Daoy (cell line): ENCODE results near the gene CACNA1B. TPM values are rescaled to one million over a fixed set of nuclear protein-coding genes. Genes with fewer than 3 reads are reported as not detected.

Experiments
- DNase-seq: peaks from one replicate; pipeline ENCODE4 v3.0.0-alpha.2; 2015; ENCODE audit warnings: low read depth
- total RNA-seq: library from RNA; depleted of rRNA; stranded (reverse); fragments of >200 nt; shearing (Covaris generic); gene quantifications from 2 replicates; pipeline ENCODE4 v1.2.3, GENCODE V29; 2014

Gene CACNA1B
- total RNA-seq, 1 experiment from 2014 or later, result 0.23 TPM

DNA sequence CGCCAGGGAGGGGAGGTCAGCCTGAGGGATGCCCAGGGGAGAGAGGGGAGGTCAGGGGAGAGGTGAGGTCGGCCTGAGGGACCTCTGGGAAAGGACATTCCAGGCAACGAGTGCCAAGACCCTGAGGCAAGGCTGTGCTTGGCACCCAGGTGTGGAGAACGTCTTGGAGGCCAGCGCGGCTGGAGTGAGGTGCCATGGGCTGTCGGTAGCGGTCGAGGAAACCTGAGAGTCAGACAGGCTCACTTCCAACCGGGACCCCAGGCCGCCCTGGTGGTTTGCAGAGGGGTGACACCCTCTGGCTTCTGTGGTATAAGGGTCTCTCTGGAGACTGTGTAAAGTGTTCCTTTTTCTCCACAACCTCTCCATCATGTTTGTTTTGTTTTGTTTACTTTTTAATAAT is 82.9 kb downstream of the CACNA1B start:
- no peak for DNase-seq

DNA sequence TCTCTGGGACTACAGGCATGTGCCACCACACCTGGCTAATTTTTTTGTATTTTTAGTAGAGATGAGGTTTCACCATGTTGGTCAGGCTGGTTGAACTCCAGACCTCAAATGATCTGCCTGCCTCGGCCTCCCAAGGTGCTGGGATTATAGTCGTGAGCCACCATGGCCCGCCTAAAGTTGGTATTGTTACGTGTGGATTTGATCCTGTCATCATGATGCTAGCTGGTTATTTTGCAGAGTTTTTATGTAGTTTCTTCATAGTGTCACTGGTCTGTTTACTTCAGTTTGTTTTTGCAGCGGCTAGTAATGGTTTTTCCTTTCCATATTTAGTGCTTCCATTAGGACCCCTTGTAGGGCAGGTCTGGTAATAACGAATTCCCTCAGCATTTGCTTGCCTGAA is 85.9 kb downstream of the CACNA1B start:
- DNase-seq, result no peak

DNA sequence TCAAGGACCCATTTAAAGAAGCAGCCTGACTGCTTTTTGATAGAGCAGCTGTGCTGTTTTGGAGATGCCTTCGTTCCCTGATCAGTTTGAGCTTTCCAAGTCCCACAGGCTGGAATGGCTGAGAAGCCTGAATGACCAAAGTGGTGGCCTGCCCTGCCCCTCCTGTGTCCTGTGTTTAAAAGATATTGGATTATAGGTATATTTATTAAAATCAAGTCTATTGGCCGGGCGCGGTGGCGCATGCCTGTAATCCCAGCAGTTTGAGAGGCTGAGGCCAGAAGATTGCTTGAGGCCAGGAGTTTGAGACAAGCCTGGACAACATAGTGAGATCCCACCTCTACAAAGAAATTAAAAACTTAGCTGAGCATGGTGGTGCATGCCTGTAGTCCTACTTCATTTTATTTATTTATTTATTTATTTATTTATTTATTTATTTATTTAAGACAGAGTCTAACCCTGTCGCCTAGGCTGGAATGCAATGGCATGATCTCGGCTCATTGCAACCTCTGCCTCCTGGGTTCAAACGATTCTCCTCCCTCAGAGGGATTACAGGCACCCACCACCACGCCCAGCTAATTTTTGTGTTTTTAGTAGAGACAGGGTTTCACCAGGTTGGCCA is 87.7 kb downstream of the CACNA1B start:
- no peak for DNase-seq

DNA sequence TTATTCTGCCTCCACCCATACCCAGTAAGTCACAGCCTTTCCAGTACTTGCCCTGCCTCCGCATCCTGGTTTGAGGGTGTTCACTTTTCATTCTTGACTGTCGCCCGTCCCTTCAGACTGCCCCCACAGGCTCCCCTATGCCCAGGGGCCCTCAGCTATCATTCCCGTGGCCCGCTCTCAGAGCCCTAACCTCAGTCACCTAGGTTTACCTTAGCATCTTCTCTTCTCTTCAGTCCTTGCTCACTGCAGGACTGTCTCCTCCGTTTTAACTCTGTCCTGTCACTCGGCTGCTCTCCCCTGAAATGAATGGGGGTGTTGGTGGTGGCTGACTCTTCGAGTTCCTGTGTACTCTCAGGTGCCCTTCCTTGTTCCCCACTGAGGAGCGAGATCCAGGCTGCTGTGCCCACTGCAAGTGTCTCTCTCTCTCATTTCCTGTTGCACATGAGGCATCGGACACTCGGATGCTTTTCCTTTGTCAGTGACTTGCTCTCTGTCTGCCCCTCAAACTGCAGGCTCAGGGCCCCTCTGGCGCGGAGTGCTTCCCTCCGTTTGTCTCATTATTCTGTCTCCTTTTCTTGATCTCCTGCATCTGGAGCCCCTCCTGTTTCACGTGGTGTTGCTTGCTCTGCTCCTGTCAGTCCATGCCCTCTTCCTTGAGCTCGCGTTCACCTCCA is 89.8 kb downstream of the CACNA1B start:
- DNase-seq, result no peak

DNA sequence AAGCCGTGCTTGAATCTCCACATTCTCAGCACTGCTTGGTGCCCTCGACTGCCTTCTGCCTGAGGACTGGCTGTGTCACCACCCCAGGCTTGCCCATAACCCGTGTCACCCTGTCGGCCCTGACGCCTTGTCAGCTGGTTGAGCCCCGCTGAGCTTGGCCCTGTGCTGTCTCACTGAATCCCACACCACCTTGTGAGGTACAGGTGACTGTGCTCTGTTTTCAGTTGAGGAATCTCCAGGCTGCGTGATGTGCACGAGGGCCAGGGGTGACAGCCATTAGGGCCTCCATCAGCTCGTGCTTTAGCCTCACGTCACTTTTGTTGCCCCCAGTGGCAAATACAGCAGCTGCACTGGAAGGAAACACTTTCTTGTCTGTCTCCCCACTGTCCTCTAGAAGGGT is 90.7 kb downstream of the CACNA1B start:
- DNase-seq, result no peak

DNA sequence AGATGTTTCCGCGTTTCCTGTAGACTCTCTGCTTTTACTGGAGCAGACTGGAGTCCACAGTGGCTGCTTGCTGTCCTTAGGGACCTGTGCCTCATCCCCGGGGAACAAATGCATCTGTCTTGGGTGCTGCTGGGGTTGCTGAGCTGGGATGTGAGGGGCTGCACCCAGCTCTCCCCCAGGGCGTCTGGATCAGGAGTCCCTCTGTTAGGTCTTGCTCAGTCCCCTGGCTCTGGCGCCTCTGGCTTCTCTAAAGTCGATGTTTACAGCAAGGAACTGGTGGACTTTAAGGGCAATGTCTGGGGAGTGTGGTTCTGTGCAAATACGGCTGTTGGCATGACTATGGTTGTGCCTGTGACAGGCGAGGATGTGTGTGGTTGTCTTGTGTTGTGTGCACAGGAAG is 91.4 kb downstream of the CACNA1B start:
- no peak for DNase-seq

DNA sequence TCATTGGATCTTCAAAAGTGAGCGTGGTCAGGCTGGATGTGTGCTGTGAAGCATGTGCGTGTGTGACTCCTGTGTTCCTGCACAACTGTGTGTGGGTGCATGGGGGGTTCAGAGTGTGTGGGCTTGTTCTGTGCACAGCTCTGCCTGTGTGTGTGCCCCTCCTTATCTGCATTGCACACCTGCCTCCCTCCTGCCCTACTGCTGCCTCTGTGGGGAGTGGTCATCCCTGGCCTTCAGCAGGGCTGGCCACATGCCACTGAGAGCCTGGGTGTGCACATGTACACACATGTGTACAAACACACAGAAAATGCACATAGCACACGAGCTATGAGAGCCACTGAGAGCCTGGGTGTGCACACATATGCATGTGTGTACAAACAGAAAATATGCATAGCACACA is 92.1 kb downstream of the CACNA1B start:
- no peak for DNase-seq

DNA sequence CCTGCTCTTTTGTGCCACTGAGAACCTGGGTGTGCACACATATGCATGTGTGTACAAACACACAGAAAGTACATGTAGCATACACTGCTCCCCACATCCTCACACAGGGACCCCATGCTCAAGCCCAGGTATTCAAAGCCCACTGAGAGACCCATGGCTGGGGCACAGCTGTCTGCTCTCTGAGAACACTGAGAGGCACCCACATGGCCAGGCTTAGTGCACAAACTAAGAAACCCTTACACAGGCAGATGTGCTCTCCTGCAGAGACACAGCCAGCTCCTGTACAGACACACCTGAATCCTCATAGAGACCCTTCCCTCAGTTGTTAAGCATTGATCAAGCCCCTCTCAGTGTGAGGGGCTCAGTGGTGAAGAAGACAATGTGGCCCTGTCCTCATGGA is 92.5 kb downstream of the CACNA1B start:
- no peak for DNase-seq

DNA sequence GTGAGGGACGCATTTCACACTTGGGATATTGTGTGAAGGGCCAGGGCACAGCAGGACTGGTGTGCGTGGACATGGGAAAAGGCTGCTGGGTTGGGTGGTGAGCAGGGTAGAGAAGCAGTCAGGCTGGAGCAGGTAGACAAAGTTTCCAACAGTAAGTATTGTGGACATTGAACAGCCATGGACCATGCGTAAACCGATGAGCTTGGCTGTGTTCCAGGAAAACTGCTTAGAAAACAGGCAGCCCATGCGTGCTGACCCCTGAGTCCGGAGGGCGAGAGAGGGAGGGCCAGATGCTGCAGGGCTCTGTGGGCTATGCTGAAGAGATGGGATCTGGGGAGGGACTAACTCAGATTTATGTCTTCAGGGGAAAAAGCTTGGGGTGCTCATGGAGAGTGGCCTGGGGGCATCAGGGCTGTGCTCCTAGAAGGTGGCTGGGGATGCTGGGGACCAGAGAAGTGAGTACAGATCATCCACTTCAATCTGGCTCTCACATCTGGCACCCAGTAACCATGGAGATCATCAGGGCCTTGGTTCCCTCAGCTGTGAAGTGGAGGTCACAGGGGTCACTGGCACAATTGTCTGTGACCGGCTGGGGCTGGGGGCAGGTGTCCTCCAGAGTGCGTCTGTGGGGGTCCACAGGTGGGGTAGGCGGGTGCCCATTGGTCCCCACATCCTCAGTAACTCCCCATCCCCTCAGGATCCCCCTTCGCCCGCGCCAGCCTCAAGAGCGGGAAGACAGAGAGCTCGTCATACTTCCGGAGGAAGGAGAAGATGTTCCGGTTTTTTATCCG is 93.3 kb downstream of the CACNA1B start:
- no peak for DNase-seq

DNA sequence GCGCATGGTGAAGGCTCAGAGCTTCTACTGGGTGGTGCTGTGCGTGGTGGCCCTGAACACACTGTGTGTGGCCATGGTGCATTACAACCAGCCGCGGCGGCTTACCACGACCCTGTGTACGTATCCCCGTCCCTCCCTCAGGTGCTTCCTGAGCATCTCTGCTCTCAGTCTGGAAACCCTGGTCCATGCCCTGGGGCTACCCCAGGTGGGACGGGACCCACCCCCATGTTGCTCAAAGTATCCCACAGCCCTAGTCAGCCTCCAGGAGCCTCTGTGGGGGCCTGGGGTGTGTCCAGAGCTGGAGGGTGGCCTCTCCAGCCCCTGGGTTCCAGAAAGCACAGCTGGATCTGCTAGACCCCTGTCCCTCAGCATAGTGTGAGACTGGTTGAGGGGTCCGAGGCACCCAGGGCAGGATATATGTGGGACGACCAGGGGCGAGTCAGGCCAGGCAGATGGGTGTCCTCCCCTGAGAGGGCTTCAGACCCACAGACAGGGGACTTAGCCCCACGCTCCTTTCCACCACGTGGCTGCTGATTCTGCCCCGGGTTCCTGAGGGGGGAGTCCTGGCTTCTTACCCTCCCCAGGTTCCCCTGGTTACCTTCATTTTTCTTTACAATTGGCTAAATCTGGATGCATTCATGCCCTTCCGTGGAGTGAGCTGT is 94.0 kb downstream of the CACNA1B start:
- DNase-seq, result no peak

DNA sequence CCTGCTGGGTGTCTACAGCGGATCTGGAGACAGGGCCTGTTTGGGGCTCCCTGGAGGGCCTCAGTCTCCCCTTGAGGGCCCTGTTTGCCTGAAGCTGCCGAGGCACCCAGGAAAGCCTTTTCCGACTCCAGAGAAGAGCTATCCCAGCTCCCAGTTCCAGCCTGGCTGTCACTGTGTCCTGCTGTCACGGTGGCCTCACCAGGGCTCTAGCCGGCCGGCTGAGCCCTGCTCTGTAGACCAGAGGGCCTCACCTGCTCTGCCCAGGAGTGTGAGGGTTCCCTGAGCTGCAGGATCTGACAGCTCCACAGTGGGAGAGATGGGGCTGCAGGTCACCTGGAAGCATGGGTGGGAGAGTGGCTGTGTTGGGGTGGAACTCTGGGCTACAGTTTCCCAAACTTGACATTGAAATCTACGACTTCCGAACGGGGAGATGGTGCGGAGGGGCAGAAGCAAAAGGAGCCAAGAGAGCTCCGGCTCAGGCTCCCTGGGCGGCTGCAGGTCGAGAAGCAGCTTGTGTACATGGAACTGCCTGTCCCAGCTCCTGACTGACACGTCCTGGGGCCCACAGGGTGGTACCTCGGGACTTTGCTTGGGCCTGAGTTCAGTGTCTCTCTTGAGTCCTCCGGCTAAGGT is 94.9 kb downstream of the CACNA1B start:
- DNase-seq, result no peak

DNA sequence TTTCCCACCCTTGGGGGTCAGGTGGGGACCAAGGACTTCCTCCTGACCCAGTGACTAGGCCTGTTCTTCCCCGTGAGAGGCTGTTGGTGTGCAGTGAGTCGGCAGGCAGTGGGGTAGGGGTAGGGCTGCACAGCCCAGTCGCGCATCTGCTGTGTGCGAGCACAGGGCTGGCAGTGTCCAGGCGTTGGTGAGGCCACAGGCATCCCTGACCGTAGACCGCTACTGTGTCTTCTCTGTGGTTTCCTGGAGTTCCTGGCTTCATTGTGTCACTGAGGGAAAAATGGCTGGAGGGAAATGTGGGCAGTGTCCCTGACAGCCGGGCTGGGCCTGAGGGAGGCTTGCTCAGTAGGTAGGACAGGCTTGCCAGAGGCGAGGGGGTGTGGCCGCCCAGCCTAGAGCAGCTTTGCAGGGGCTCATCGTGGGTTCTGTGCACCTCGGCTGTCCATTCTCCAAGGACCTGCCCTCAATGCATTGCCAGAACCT is 95.4 kb downstream of the CACNA1B start:
- no peak for DNase-seq

DNA sequence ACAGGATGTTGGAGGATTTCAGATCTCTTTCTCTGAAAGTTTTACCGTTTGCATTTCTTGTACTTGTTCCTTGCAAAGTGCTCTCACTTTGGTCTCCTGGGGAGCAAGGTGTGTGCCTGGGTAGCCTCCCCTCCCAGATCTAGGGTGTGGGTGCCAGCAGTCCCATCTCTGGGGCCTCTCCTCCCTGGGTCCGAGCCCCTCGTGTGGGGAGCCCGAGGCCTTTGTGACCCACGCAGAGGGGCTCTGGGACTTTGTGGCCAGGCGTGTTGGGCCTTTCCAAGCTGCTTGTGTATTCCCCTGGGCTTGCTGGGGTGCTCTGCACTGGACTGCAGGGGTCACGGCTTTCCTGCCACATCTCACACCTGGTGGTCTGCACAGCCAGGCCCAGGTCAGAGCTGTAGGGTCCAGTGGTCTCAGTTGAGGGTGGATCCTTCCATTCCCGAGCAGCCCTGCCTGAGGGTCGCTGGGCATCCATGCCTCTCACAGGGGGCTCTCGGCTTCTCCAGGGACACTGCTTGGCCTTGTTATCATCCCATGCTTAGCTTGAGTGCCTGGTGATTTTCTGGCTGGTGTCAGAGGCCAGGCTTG is 96.3 kb downstream of the CACNA1B start:
- no peak for DNase-seq

DNA sequence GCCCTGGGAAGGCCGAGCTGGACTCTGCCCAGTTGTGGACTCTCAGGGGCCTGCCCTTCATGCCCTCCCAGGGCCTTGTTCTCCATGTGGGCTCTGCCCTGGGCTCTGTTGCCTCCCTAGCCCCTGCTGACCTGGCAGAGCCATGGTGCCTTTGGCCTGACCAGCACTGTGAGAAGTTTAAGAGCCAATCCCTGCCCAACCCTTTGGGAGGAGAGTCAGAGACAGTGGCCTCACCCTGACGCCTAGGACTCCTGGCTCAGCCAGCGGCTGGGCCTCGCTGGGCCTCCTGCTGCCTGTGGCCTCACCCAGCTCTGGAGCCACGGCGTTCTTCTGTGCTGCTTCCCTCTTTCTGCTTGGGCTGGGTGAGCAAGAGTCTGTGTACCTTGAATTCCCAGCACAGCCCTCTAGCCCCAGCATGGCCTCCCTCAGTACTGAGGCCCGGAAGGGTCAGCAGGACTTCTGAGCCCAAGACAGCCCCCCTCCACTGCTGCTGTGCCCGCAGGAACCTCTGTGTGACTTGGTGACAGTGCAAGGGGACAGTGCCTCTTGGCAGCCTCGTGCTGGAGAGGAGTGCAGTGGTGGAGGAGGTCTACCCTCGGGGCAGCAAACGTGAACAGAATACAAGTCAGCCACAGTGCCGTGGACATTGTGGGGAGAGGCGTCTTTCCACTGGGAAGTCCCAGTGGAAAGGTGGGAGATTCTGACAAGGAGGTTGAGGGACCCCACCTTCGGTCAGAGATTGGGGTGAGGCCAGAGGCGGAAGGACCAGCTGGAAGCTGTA is 97.4 kb downstream of the CACNA1B start:
- no peak for DNase-seq

DNA sequence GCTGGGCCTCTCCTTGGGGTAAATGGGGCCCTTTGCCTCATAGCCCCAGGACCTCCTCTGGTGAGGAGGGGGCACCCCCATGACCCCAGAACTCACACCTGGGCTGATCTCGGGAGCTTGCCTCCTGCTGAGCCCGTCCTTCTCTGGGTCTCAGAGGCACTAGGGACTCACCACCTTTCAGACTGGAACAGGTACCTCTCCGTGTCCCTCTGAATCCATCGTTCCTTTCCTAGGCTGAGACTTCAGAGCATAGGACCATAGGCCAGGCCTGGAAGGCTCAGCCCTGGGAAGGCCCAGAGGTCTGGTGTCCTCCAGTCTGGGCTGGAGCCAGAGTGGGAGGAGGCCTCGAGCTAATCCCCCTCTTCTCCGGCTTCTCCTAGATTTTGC is 97.9 kb downstream of the CACNA1B start:
- DNase-seq, result no peak

DNA sequence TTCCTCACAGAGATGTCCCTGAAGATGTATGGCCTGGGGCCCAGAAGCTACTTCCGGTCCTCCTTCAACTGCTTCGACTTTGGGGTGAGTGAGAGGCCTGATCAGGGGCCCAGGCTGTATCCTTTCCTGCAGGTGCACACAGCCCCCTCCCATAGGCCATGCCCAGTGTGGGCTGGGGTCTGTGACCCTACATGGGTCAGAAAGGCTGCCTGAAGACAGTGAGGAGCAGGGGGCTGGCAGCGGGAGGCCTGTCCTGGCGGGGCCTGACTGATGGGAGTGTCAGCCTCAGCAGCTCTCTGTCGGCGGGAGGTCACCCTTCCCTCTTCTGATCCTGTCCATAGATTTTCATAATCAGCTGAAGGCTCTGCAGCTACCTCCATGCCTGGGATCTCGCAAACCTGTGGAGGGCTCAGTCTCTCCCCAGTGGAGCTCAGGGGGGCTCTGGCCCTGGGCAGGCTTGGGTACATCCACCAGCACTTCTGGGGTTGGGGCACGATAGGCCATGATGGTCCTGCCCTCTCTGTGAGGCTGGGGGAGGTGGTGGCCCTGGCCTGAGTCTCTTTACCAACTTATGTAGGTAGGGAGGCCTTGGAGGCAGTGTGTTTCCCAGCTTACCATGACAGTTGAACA is 98.5 kb downstream of the CACNA1B start:
- DNase-seq, result no peak

DNA sequence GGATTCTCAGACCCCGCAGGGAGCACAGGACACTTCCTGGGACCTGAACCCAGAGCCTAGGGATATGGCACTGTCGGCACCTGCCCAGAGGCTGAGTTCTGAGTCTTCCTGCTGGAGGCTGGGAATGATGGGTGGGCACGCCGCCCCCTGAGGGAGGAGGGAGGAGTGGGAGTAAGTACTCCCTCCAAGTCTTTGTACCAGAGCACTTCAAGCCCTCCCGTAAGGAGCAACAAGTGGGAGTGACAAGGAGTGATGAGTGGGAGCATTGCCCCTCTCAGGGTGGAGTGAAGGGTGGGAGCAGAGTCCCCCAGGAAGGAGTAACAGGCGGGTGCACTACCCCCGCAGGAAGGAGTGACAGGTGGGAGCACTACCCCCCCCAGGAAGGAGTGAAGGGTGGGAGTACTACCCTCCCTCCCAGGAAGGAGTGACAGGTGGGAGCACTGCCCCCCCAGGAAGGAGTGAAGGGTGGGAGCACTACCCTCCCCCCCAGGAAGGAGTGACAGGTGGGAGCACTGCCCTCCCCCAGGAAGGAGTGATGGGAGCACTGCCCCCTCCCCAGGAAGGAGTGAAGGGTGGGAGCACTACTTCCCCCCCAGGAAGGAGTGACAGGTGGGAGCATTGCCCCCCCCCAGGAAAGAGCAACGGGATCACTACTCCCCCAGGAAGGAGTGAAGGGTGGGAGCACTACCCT is 100.1 kb downstream of the CACNA1B start:
- DNase-seq, result no peak

DNA sequence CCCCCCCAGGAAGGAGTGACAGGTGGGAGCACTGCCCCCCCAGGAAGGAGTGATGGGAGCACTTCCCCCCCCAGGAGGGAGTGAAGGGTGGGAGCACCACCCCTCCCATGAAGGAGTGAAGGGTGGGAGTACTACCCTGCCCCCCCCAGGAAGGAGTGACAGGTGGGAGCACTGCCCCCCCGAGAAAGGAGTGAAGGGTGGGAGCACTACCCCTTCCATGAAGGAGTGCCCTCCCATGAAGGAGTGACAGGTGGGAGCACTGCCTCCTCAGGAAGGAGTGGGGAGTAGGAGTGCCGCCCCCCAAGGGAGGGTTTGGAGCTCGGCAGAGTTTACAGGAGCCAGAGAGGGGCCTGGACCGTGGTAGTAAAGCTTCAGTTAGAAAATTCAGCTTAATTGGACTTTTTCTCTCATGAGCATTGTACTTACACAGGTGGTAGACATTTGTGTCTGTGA is 100.7 kb downstream of the CACNA1B start:
- DNase-seq, result no peak

DNA sequence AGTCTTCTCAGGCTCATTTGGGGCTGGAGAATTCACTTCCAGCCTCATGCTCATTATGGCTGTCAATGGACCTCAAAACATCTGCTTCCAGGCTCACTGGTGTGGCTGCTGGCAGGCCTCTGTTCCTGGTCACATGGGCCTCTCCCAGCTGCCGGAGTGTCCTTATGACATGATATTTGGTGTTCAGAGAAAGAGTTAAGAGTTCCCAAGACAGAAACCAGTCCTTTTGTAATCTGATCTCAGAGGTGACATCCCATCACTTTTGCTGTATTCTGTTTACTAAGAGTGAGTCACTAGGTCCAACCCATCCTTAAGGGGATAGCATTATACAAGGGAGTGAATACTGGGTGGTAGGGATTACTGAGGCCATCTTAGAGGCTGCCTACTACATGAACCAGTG is 104.6 kb downstream of the CACNA1B start:
- DNase-seq, result no peak

DNA sequence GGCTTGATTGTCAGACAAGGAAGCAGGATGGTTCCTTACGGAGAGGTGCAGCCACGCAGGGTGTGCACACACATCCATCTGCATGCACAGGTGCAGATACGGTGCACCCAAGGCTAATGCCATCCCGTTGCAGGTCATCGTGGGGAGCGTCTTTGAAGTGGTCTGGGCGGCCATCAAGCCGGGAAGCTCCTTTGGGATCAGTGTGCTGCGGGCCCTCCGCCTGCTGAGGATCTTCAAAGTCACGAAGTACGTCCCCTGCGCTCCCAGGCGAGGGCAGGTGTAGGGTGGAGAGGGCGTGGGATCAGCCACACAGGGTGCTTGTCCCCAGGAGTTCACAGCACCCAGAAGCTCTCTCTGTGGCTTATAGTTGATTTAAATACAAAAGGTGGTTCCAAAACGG is 106.4 kb downstream of the CACNA1B start:
- DNase-seq, result no peak
